HL-60 (cell line): ENCODE results near the gene TP53INP2.

ENCODE experiments used
- GABPA ChIP-seq: IDR thresholded peaks from 2 replicates; pipeline ENCODE4 v1.6.1; 2012; ENCODE audit warnings: low read depth
- POLR2AphosphoS5 ChIP-seq: IDR thresholded peaks from 2 replicates; pipeline ENCODE4 v1.6.1; 2012; ENCODE audit warnings: low read depth
- SPI1 ChIP-seq: IDR thresholded peaks from 2 replicates; pipeline ENCODE4 v1.6.1; 2012; ENCODE audit warnings: low read depth, mild to moderate bottlenecking, borderline replicate concordance
- TF ChIP-seq, protein P1 (sequence below): IDR thresholded peaks from one replicate; pipeline ENCODE4 v1.5.1; 2011; ENCODE audit warnings: low read length, control low read depth, inconsistent platforms; ENCODE audit not compliant: insufficient read depth
- TF ChIP-seq, protein P2 (sequence below): IDR thresholded peaks from 2 replicates; pipeline ENCODE4 v1.6.1; 2012; ENCODE audit warnings: low read depth; ENCODE audit not compliant: insufficient replicate concordance

DNA sequence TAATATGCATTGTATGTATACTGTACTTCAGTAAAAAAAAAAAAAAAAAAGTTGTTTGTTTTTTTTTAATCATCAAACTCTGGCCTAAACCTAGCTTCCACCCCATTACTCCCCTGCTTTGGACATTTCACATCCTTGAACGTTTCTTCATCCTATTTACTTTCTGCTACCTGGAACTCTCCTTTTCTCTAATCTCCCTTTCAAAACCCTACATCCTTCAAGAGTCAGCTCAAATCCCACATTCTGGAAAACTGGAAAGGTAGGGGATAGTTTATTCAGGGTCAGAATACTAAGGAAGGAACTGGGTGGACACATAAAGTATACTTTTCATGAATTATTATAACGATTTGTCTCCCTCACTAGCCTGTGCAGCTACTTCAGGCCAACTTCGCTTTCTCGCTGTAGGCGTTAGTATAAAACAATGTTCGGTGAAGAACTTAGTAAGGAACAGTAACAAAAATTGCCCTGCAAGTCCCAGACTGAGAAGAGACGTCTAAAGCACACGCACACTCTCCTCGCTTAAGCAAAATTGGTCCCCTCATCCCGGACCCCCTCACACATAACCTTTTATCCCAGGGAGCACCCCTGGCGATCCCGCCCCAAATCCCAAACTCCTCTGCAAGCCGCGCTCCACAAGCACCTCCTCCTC is 28.0 kb upstream of the TP53INP2 start:
- TF ChIP-seq, protein P1, sequence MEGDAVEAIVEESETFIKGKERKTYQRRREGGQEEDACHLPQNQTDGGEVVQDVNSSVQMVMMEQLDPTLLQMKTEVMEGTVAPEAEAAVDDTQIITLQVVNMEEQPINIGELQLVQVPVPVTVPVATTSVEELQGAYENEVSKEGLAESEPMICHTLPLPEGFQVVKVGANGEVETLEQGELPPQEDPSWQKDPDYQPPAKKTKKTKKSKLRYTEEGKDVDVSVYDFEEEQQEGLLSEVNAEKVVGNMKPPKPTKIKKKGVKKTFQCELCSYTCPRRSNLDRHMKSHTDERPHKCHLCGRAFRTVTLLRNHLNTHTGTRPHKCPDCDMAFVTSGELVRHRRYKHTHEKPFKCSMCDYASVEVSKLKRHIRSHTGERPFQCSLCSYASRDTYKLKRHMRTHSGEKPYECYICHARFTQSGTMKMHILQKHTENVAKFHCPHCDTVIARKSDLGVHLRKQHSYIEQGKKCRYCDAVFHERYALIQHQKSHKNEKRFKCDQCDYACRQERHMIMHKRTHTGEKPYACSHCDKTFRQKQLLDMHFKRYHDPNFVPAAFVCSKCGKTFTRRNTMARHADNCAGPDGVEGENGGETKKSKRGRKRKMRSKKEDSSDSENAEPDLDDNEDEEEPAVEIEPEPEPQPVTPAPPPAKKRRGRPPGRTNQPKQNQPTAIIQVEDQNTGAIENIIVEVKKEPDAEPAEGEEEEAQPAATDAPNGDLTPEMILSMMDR, result no peak
- no peak for TF ChIP-seq POLR2AphosphoS5
- TF ChIP-seq, protein P2, sequence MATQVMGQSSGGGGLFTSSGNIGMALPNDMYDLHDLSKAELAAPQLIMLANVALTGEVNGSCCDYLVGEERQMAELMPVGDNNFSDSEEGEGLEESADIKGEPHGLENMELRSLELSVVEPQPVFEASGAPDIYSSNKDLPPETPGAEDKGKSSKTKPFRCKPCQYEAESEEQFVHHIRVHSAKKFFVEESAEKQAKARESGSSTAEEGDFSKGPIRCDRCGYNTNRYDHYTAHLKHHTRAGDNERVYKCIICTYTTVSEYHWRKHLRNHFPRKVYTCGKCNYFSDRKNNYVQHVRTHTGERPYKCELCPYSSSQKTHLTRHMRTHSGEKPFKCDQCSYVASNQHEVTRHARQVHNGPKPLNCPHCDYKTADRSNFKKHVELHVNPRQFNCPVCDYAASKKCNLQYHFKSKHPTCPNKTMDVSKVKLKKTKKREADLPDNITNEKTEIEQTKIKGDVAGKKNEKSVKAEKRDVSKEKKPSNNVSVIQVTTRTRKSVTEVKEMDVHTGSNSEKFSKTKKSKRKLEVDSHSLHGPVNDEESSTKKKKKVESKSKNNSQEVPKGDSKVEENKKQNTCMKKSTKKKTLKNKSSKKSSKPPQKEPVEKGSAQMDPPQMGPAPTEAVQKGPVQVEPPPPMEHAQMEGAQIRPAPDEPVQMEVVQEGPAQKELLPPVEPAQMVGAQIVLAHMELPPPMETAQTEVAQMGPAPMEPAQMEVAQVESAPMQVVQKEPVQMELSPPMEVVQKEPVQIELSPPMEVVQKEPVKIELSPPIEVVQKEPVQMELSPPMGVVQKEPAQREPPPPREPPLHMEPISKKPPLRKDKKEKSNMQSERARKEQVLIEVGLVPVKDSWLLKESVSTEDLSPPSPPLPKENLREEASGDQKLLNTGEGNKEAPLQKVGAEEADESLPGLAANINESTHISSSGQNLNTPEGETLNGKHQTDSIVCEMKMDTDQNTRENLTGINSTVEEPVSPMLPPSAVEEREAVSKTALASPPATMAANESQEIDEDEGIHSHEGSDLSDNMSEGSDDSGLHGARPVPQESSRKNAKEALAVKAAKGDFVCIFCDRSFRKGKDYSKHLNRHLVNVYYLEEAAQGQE, result no peak
- no peak for TF ChIP-seq GABPA
- TF ChIP-seq SPI1, result no peak
